Endodermal cell (in vitro differentiated cells): ENCODE data around the gene QRICH1. TPM values are rescaled to one million over a fixed set of nuclear protein-coding genes. Genes with fewer than 3 reads are reported as not detected.

Source experiments
- DNase-seq: peaks from one replicate; pipeline ENCODE4 v3.0.0-alpha.2; 2017
- H3K27ac ChIP-seq: 2 replicates; pipeline ENCODE4 v1.5.1; 2013; ENCODE audit warnings: mild to moderate bottlenecking, low read depth, low read length, moderate library complexity
- H3K27me3 ChIP-seq: 2 replicates; pipeline ENCODE4 v1.6.1; 2013; ENCODE audit warnings: mild to moderate bottlenecking, low read length, moderate library complexity; ENCODE audit not compliant: insufficient read depth, control insufficient read depth, poor library complexity, severe bottlenecking
- H3K36me3 ChIP-seq: 2 replicates; pipeline ENCODE4 v1.7.0; 2013; ENCODE audit warnings: mild to moderate bottlenecking, low read length, moderate library complexity; ENCODE audit not compliant: control insufficient read depth, insufficient read depth
- H3K4me1 ChIP-seq: one replicate; pipeline ENCODE4 v1.7.0; 2013; ENCODE audit warnings: low read length; ENCODE audit not compliant: control insufficient read depth, insufficient read depth
- H3K4me3 ChIP-seq: 2 replicates; pipeline ENCODE4 v1.5.1; 2013; ENCODE audit warnings: mild to moderate bottlenecking, low read length, moderate library complexity
- H3K9ac ChIP-seq: 2 replicates; pipeline ENCODE4 v1.6.1; 2013; ENCODE audit warnings: mild to moderate bottlenecking, low read length, moderate library complexity; ENCODE audit not compliant: poor library complexity, severe bottlenecking; ENCODE audit errors: extremely low read depth
- H3K9me3 ChIP-seq: 2 replicates; pipeline ENCODE4 v1.6.1; 2013; ENCODE audit warnings: mild to moderate bottlenecking, low read length, moderate library complexity; ENCODE audit not compliant: control insufficient read depth
- H3K27ac Mint-ChIP-seq: 2 replicates; pipeline ENCODE4 v1.8.0; 2020; ENCODE audit warnings: mixed read lengths
- H3K27me3 Mint-ChIP-seq: 2 replicates; pipeline ENCODE4 v1.8.0; 2021; ENCODE audit warnings: mild to moderate bottlenecking, mixed read lengths; ENCODE audit not compliant: insufficient read depth
- H3K36me3 Mint-ChIP-seq: 2 replicates; pipeline ENCODE4 v1.8.0; 2020; ENCODE audit warnings: low read depth, mixed read lengths
- H3K4me1 Mint-ChIP-seq: 2 replicates; pipeline ENCODE4 v1.8.0; 2020; ENCODE audit warnings: mixed read lengths
- H3K4me3 Mint-ChIP-seq: 2 replicates; pipeline ENCODE4 v1.8.0; 2020; ENCODE audit warnings: mild to moderate bottlenecking, moderate library complexity, mixed read lengths
- H3K9me3 Mint-ChIP-seq: 2 replicates; pipeline ENCODE4 v1.8.0; 2020; ENCODE audit warnings: mild to moderate bottlenecking, mixed read lengths
- CTCF ChIP-seq: fragments of 200-600 bp; sonication (generic); conservative IDR thresholded peaks from 2 replicates; pipeline ENCODE4 v1.5.0; 2021; ENCODE audit warnings: antibody characterized with exemption, mild to moderate bottlenecking
- WGBS, 2 experiments: methylation state at CpG; one replicate each; pipeline versions ENCODE4 v1.1.5 to v1.1.7; 2013; ENCODE audit warnings: missing lambda C conversion rate in 2 of 2, mixed read lengths in 1 of 2; ENCODE audit not compliant: insufficient coverage in 1 of 2, insufficient read length in 1 of 2; 5-methylcytosine and 5-hydroxymethylcytosine counted together
- total RNA-seq, 2 donors: library from RNA; stranded (reverse); fragmentation: NEBNext Ultra II Directional in 1 of 2; extraction: Animal tissue kit (Norgen Biotek cat#: 25700) in 1 of 2; gene quantifications; 2 replicates in 1 of 2; 3 replicates in 1 of 2; pipeline ENCODE4 v1.2.1, GENCODE V29; 2021

Gene QRICH1
- total RNA-seq, 2 donors from 2014 or later = 127 to 155 TPM

- no peak for DNase-seq
- H3K4me3 Mint-ChIP-seq = no peak overlapping the region
- no peak for TF ChIP-seq CTCF
Observed at GRCh38 chr3:49076116-49076515, 17.8 kb downstream of the QRICH1 start.

GRCh38 chr3:49058011-49058410 lies 35.9 kb downstream of the QRICH1 start:
- H3K27me3 ChIP-seq = no peaks in the 10 kb centered on the region
- no peaks in the 10 kb centered on the region for H3K4me1 Mint-ChIP-seq
- WGBS, 2 experiments = 89 to 94% methylated on average over 7 of the region's 7 CpGs
- H3K27ac ChIP-seq = no peak overlapping the region
- peaks cover 84% of the 10 kb centered on the region for H3K36me3 ChIP-seq
- no peak for TF ChIP-seq CTCF
- no peak overlapping the region for H3K4me3 Mint-ChIP-seq
- no peak overlapping the region for H3K27ac Mint-ChIP-seq
- H3K9me3 Mint-ChIP-seq = no peaks in the 10 kb centered on the region
- H3K27me3 Mint-ChIP-seq = no peaks in the 10 kb centered on the region
- H3K9me3 ChIP-seq = no peaks in the 10 kb centered on the region
- H3K36me3 Mint-ChIP-seq = peaks cover 68% of the 10 kb centered on the region
- no peaks in the 10 kb centered on the region for H3K4me1 ChIP-seq
- H3K9ac ChIP-seq = no peak overlapping the region
- no peak for DNase-seq
- H3K4me3 ChIP-seq = no peak overlapping the region

More at GRCh38 chr3:49076116-49076515, 17.8 kb downstream of the QRICH1 start:
- Mint-ChIP-seq H3K4me1 (no peaks in the 10 kb centered on the region), H3K27ac (no peak overlapping the region), H3K9me3 (no peaks in the 10 kb centered on the region), H3K27me3 (no peaks in the 10 kb centered on the region), H3K36me3 (peaks cover 69% of the 10 kb centered on the region)
- H3K4me3 ChIP-seq = no peak overlapping the region
- H3K36me3 ChIP-seq = peaks cover 81% of the 10 kb centered on the region
- no peaks in the 10 kb centered on the region for H3K9me3 ChIP-seq
- H3K9ac ChIP-seq = no peak overlapping the region
- H3K4me1 ChIP-seq = no peaks in the 10 kb centered on the region
- WGBS, 2 experiments = 95 to 97% methylated on average over 12 to 13 of the region's 13 CpGs
- H3K27me3 ChIP-seq = no peaks in the 10 kb centered on the region
- H3K27ac ChIP-seq = no peak overlapping the region

- TF ChIP-seq CTCF = no peak
- no peaks in the 10 kb centered on the region for H3K4me1 ChIP-seq
- H3K27ac ChIP-seq = no peak overlapping the region
- no peaks in the 10 kb centered on the region for H3K9me3 ChIP-seq
- peaks cover 82% of the 10 kb centered on the region for H3K36me3 ChIP-seq
- H3K4me3 ChIP-seq = no peak overlapping the region
- Mint-ChIP-seq H3K4me3 (no peak overlapping the region), H3K27ac (no peak overlapping the region), H3K27me3 (no peaks in the 10 kb centered on the region), H3K36me3 (peaks cover 71% of the 10 kb centered on the region), H3K9me3 (no peaks in the 10 kb centered on the region), H3K4me1 (no peaks in the 10 kb centered on the region)
- DNase-seq = no peak
- H3K9ac ChIP-seq = no peak overlapping the region
- no peaks in the 10 kb centered on the region for H3K27me3 ChIP-seq
- WGBS, 2 experiments = 94 to 99% methylated on average over 10 of the region's 10 CpGs
Observed at GRCh38 chr3:49057268-49057667, 36.6 kb downstream of the QRICH1 start.
